ENCODE data around the gene DSC3. TPM values are rescaled to one million over a fixed set of nuclear protein-coding genes. Genes with fewer than 3 reads are reported as not detected.
"Not testable (repeated sequence)": the region's sequence is repeated elsewhere in the genome, so short reads cannot be mapped to it uniquely, and the experiment has no call there.

The DSC3 gene
- total RNA-seq, 2 donors from 2014 or later: 0.22 to 0.34 TPM

DNA sequence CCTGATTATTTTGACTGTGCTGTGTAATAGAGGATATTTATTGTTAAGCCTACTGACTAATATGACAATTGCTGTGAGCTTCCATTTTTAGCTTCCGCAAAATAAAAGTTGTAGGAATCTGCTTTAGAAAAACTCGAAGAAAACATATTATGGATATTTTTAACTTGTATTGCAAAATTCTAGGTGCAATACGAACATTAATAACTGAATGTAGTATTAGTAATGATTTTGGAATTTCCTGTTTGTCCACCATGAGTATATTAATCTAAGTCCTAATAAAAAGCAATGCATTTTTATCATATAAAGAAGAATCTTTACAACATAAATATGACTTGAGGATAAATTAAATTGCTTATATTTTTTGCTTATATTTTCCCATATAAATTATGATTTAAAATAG, 2.4 kb upstream of the DSC3 start:
- intact Hi-C loops (cut with DNase I, micrococcal nuclease): no loop called here
- DNase-seq (no peak), ATAC-seq (no peak)

DNA sequence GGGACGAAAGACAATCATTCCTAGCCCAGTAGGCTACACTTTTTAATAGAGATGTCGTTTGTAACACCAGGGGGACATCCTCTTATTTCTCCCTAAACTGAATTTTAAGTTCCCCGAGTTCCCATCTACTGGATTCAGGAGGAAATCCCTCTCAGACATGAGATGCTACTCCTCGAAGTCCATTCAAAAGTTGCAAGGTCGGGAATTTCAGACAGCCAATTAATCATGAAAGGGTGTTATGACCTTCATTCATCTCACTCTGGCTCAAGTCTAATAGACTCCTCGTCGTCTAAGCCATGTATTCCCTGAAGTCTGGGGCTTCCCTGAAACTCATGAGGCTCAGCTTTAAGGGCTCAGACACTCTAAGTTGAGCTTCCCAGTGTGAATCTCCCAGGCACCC, 1.2 kb upstream of the DSC3 start:
- ATAC-seq (no peak), DNase-seq (no peak)
- intact Hi-C loops (cut with DNase I, micrococcal nuclease): no loop called here

- peak; percentile 38 for ATAC-seq
- DNase-seq: no peak
- intact Hi-C loops (cut with DNase I, micrococcal nuclease): no loop called here
Measured at GRCh38 chr18:31042084-31042405, 497 bp downstream of the DSC3 start.

- DNase-seq: peak in 1 of 2 donors; percentile 18
- peak; percentile 56 for ATAC-seq
- intact Hi-C loops (cut with DNase I, micrococcal nuclease): no loop called here
Measured at GRCh38 chr18:31041271-31042083, 1.1 kb downstream of the DSC3 start.

DNA sequence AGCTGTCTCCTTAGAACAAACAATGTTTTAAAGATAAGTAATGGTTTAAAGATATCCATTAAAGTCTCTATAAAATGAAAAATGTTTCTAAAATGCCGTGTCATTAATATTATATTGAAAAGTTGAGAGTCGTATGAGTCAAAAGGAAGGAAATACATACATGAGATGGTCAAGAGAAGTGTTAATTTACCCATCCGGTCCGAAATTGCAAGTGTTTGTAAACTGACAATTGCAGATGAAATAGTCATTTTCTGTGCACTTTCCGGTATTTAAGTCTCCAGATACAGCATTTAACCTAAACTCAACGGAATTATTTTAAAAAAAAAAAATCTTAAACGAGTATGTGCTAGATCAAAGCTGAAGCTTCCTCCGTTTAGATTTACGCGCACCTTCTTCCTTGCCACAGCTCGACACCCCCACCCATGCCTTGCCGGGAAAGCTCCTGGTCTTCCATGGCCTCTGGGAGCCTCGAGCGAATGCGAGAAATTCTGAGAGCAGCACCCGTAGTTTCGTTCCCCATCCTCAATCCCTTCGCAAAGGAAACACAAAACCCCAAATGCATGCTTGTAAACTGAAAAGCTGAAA, 1.8 kb downstream of the DSC3 start:
- intact Hi-C loops (cut with DNase I, micrococcal nuclease): no loop called here
- no peak for ATAC-seq
- DNase-seq: no peak

GRCh38 chr18:31039426-31039825, 3.1 kb downstream of the DSC3 start:
- DNase-seq (no peak), ATAC-seq (no peak)
- intact Hi-C loops (cut with DNase I, micrococcal nuclease): no loop called here

GRCh38 chr18:31037686-31038085, 4.9 kb downstream of the DSC3 start:
- intact Hi-C loops (cut with DNase I, micrococcal nuclease); DNase-seq; ATAC-seq: not testable (repeated sequence)

DNA sequence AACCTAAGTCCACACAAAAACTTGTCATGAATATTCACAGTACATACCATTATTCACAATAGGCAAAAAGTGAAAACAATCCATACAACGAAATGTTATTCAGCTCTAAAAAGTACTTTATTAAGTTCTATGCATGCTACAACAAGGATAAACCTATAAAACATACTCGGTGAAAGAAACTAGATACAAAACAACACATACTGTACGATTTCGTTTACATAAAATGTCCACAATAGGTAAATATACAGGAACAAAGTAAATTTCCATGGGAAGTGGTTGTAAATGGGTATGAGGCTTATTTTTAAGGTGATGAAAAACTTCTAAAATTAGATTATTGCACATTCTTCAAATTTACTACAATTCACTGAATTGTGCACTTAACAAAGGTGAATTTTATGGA, 8.0 kb downstream of the DSC3 start:
- intact Hi-C loops (cut with DNase I, micrococcal nuclease): no loop called here
- ATAC-seq (no peak), DNase-seq (no peak)

DNA sequence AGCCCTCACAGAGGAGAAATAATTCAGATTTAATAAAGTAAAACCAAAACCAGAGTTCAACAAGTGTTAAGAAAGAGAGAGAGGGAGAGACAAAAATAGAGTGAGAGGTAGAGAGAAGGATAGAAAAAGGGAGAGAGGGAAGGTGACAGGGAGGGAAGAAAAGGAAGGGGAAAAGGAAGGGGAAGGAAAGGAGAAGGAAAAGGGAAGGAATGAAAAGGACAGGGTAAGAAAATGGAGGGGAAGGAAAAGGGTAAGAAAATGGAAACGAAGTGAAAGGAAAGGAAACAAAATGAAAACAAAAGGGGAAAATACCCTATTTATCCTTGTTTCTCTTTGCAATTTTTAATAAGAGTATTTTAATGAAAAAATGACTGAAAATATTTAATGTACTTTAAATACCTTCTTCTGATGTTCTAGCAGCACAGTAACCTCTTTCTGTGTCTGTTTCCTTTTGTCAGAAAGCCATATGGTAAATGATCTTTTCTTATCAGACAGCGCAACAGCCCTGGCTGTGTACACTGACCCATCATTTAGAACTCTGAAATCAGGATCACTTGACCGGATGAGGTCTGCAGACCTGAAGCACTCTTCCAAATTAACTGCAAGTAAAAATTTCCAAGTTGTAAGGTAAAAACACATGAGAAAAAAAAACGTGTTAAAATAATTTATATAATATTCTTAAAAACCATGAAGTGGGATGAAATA, 11.8 kb downstream of the DSC3 start:
- intact Hi-C loops (cut with DNase I, micrococcal nuclease): no loop called here

DNA sequence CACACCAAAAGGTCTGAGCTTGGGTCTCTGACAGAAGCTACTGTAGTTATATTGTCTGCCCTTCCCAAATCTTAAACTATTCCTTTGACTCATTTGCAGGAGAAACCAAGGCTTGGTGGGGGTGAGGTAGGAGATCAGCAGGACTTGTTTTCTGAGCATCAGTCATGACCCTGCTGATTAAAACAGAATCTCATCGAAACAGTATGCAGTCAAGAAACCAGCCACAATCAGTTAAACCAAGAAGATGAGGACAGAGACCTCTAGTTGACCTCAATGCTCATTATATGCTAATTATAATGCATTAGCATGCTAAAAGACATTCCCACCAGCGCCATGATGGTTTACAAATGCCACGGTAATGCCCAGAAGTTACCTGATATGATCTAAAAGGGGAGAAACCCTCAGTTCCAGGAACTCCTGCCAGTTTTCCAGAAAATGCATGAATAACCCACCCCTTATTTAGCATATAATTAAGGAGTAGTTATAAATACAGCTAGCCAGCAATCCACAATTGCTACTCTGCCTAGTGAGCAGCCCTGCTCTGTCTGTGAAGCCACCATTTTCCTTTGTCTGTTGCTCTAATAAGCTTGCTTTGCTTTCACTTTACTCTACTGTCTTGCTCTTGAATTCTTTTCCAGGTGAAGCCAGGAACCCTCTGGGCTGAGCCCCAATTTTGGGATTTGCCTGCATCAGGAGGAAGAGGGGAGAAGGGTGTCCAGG, 26.7 kb downstream of the DSC3 start:
- intact Hi-C loops (cut with DNase I, micrococcal nuclease): no loop called here

More for the DNA sequence above, 11.8 kb downstream of the DSC3 start:
- DNase-seq (no peak), ATAC-seq (peak; percentile 49)

GRCh38 chr18:31011455-31011854, 31.1 kb downstream of the DSC3 start:
- peak; percentile 98 for ATAC-seq
- DNase-seq; intact Hi-C loops (cut with DNase I, micrococcal nuclease): not testable (repeated sequence)

More for the DNA sequence above, 26.7 kb downstream of the DSC3 start:
- DNase-seq: no peak
- ATAC-seq: no peak

- ATAC-seq (no peak), DNase-seq (no peak)
- intact Hi-C loops (cut with DNase I, micrococcal nuclease): no loop called here
Measured at GRCh38 chr18:31010601-31011000, 31.9 kb downstream of the DSC3 start.

DNA sequence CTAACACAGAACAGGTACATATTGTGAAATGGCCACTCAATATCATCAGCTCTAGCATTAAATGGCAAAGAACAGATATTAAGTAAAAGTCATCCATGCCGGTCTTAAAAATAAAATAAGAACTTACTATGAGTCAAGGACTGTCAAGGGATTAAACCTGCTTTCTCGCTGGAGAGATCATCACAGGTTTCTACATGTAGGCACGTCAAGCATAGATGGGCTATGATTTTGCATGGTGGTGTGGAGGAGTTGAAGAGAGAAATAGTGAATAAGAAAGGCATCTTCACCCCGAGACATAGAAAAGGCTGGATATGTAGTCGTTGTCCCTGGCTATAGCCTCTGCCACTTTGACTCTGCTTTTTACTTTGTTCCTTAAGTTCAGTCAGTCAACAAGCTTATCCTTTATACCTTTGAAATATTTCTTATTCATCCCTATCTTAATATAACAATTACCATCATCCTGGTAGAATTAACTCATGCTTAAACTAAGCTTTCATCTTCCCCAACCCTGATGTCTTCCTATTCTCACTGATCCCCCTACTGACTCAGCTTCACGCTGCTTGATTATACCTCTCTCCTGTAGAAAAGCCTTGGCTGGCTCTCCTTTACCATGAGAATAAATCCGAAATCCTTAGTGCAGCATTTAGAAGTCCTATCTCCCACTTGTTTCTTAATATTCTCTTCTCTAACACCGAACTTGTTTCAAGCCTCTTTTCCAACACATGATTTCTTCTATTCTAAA, 42.5 kb downstream of the DSC3 start:
- no peak for DNase-seq
- intact Hi-C loops (cut with DNase I, micrococcal nuclease): no loop called here
- ATAC-seq: no peak

DNA sequence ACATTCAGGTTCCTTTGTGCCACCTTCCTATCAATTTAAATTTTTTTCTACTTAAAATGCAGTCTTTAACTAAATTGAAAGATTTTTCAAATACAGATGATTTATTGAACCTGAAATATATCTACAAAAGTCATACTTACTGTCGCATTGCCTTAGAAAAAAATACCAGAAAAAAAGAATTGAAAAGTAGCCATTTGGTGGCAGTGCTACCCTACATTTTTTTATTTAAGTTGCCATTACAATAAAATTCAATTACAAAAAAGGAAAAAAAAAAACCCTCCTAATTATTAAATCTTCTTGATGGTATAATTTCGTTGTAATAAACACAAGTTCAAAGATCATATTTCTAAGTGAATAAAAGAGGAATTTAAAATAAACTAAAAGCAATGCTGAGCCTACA, 43.4 kb downstream of the DSC3 start:
- no peak for DNase-seq
- intact Hi-C loops (cut with DNase I, micrococcal nuclease): no loop called here
- ATAC-seq: no peak

GRCh38 chr18:30997223-30997622, 45.3 kb downstream of the DSC3 start:
- intact Hi-C loops (cut with DNase I, micrococcal nuclease): no loop called here
- DNase-seq: no peak
- no peak for ATAC-seq

DNA sequence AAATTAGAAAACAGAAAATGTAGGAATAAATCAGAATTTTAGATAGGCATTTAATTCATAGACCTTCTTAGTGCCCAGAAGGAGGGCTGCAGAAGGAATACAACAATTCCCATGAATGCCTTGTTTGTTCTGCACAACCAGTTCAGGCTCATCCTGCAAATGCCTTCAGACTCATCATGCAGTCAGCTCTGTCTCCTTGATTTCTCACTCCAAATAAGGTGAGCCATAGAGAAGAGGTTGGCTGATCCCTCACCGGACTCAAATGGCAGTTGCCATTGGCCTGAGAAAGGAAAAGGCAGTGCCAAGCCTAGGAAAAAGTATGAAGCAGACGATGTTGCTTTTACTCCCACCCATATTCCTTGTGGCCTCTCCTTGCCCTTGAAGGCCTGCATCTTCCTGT, 50.3 kb downstream of the DSC3 start:
- DNase-seq: no peak
- intact Hi-C loops (cut with DNase I, micrococcal nuclease): no loop called here
- no peak for ATAC-seq

DNA sequence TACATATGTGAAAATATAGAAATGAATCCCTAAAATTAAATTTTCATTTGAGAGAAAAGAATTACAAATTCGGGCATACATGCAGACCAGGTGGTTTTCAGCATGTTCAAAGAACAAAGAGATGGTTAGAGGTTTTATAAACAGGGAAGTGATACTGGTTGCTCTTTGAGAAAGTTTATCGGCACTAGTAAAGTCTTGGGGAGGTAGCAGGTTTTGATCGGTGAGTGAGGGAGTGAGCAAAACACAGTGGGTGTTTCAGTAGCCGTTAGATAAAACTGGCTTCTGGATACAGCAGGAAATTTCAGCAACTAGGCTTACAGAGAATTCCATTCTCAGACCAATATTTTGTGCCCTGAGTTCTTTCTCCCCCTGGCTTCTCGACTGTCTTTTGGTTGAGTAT, 51.1 kb downstream of the DSC3 start:
- no peak for DNase-seq
- ATAC-seq: no peak
- intact Hi-C loops (cut with DNase I, micrococcal nuclease): no loop called here

GRCh38 chr18:30989141-30989540, 53.4 kb downstream of the DSC3 start:
- intact Hi-C loops (cut with DNase I, micrococcal nuclease): no loop called here
- ATAC-seq (no peak), DNase-seq (no peak)

- ATAC-seq: no peak
- no peak for DNase-seq
- intact Hi-C loops (cut with DNase I, micrococcal nuclease): no loop called here
Measured at GRCh38 chr18:30988440-30988839, 54.1 kb downstream of the DSC3 start.

All from left colon (tissue), 2 donors.